Breast epithelium (tissue), 4 donors: ENCODE data around the gene CPLANE1. TPM values are rescaled to one million over a fixed set of nuclear protein-coding genes. Genes with fewer than 3 reads are reported as not detected.
"Not testable (repeated sequence)": the region's sequence is repeated elsewhere in the genome, so short reads cannot be mapped to it uniquely, and the experiment has no call there.

Experiments
- DNase-seq, 2 donors: peaks; one replicate each; pipeline ENCODE4 v3.0.0-alpha.2; 2019; ENCODE audit warnings: low spot score in 2 of 2
- H3K27ac ChIP-seq, 2 donors: fragments of 200-600 bp; sonication (generic) in 1 of 2; one replicate each; pipeline ENCODE4 v1.5.1; 2016 to 2019; ENCODE audit warnings: mild to moderate bottlenecking in 1 of 2
- H3K27me3 ChIP-seq, 2 donors: fragments of 200-600 bp; sonication (generic) in 1 of 2; one replicate each; pipeline versions ENCODE4 v1.5.1 to v1.6.0; 2017 to 2019; ENCODE audit warnings: control low read depth in 1 of 2, mild to moderate bottlenecking in 1 of 2
- H3K36me3 ChIP-seq: fragments of 200-600 bp; one replicate; pipeline ENCODE4 v1.5.1; 2019
- H3K4me1 ChIP-seq, 2 donors: fragments of 200-600 bp; sonication (generic); one replicate each; pipeline ENCODE4 v1.5.1; 2016 to 2019; ENCODE audit warnings: control low read depth in 1 of 2
- H3K4me3 ChIP-seq, 3 donors: fragments of 200-600 bp; sonication (generic); 1 replicate in 2 of 3; 2 replicates in 1 of 3; pipeline ENCODE4 v1.5.1; 2016 to 2019; ENCODE audit warnings: mild to moderate bottlenecking in 3 of 3, moderate library complexity in 2 of 3
- H3K9me3 ChIP-seq, 2 donors: fragments of 200-600 bp; sonication (generic) in 1 of 2; one replicate each; pipeline ENCODE4 v1.5.1; 2016 to 2019; ENCODE audit warnings: control low read depth in 1 of 2
- POLR2A ChIP-seq: fragments of 450-650 bp; IDR thresholded peaks from one replicate; pipeline ENCODE4 v1.6.1; 2016; ENCODE audit warnings: antibody characterized with exemption, mild to moderate bottlenecking, moderate library complexity
- POLR2AphosphoS5 ChIP-seq, 3 donors: sonication (generic); formaldehyde crosslinking; IDR thresholded peaks; one replicate each; pipeline ENCODE4 v1.6.1; 2017; ENCODE audit warnings: antibody characterized with exemption in 3 of 3
- intact Hi-C: fragments of 100-400 bp; cut with DNase I; formaldehyde crosslinking; loops from one replicate; pipeline ENCODE4 v1.15.1; 2023; ENCODE audit warnings: low total_unique reads
- total RNA-seq, 3 donors: library from RNA; depleted of rRNA; stranded (reverse); fragments of >200 nt; gene quantifications; one replicate each; pipeline ENCODE4 v1.1.0, GENCODE V29; 2016
- TF ChIP-seq, protein P1 (sequence below), 3 donors: fragments of 450-650 bp; IDR thresholded peaks; one replicate each; pipeline ENCODE4 v1.5.1; 2016 to 2017; ENCODE audit warnings: antibody characterized with exemption in 3 of 3, mild to moderate bottlenecking in 3 of 3, moderate library complexity in 3 of 3

CPLANE1 gene
- 10 to 100 TPM; 31.0 to 55.5 (median 31.5) TPM for total RNA-seq

DNA sequence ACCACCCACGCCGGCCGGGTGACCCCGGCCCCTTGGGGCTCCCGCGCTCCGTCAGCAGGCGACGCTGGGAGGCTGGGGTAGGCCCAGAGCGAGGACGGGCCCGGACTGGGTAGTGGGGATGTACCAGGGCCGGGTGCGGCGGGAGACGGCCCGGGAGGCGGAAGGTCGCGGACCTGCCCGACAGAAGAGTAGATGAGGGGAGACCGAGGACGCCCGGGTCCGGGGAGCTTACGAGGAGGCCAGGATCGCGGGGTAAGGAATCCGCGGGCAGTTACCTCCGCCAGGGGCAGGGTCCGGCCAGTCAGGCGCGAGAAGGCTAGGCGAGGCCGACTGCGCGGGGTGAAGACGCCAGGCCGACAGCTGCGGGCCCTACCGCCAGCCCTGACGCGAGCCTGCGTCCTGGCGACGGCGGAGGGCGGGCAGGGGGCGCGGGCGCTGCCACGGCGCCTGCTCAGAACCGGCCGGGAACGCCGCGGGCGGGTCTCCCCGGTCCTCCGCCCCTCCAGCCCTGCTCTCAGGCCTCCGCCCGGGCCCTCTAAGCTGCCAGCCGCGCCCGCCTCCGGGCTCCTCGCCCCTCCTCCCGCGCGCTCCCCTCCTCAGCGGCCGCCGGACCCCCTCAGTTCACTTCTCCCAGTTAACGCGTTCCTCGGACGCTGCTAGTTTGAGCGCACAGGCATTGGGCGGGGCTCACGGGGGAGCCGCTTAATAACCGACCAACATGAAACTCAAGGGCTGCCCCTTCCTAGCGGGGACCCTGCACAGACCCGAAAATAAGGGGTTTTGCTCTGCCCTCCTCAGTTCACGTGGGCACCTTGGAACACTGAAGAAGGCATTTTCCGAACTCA is at the start of gene CPLANE1:
Gene CPLANE1, minus strand, starts transcription at position 407 of the 845 bp plus-strand sequence. CDS start 1,678 bp downstream, outside the sequence.
- Histone ChIP-seq H3K27me3 (no peaks in the 10 kb centered on the region), H3K36me3 (no peaks in the 10 kb centered on the region), H3K4me3 (peak within 1 kb of the TSS; percentile 61 to 76 (median 65)), H3K9me3 (peaks cover 3 to 6% of the 10 kb centered on the region in 2 donors), H3K4me1 (peaks cover 0 to 13% of the 10 kb centered on the region in 2 donors), H3K27ac (peak within 1 kb of the TSS; percentile 92 to 95)
- TF ChIP-seq POLR2AphosphoS5 (IDR thresholded peaks at IDR 0.05) (peak; percentile 8 to 43 (median 16)), POLR2A (no peak)
- TF ChIP-seq, protein P1, sequence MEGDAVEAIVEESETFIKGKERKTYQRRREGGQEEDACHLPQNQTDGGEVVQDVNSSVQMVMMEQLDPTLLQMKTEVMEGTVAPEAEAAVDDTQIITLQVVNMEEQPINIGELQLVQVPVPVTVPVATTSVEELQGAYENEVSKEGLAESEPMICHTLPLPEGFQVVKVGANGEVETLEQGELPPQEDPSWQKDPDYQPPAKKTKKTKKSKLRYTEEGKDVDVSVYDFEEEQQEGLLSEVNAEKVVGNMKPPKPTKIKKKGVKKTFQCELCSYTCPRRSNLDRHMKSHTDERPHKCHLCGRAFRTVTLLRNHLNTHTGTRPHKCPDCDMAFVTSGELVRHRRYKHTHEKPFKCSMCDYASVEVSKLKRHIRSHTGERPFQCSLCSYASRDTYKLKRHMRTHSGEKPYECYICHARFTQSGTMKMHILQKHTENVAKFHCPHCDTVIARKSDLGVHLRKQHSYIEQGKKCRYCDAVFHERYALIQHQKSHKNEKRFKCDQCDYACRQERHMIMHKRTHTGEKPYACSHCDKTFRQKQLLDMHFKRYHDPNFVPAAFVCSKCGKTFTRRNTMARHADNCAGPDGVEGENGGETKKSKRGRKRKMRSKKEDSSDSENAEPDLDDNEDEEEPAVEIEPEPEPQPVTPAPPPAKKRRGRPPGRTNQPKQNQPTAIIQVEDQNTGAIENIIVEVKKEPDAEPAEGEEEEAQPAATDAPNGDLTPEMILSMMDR (IDR thresholded peaks at IDR 0.05) = peak in 1 of 3 donors; percentile 12
- intact Hi-C loops = loop anchor here (5.0 kb wide), 1 partner anchor 952 kb away; no protein-coding TSS in a partner anchor
- peak; percentile 35 to 72 for DNase-seq

DNA sequence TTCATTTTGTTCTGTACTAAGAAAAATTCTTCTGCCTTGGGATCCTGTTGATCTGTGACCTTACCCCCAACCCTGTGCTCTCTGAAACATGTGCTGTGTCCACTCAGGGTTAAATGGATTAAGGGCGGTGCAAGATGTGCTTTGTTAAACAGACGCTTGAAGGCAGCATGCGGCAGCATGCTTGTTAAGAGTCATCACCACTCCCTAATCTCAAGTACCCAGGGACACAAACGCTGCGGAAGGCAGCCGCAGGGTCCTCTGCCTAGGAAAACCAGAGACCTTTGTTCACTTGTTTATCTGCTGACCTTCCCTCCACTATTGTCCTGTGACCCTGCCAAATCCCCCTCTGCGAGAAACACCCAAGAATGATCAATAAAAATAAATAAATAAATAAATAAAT is 47.1 kb upstream of the CPLANE1 start:
- DNase-seq, intact Hi-C loops, H3K27me3 ChIP-seq, H3K9me3 ChIP-seq, H3K27ac ChIP-seq, H3K4me3 ChIP-seq, H3K4me1 ChIP-seq: not testable (repeated sequence)
- peaks cover 12% of the 10 kb centered on the region for H3K36me3 ChIP-seq

DNA sequence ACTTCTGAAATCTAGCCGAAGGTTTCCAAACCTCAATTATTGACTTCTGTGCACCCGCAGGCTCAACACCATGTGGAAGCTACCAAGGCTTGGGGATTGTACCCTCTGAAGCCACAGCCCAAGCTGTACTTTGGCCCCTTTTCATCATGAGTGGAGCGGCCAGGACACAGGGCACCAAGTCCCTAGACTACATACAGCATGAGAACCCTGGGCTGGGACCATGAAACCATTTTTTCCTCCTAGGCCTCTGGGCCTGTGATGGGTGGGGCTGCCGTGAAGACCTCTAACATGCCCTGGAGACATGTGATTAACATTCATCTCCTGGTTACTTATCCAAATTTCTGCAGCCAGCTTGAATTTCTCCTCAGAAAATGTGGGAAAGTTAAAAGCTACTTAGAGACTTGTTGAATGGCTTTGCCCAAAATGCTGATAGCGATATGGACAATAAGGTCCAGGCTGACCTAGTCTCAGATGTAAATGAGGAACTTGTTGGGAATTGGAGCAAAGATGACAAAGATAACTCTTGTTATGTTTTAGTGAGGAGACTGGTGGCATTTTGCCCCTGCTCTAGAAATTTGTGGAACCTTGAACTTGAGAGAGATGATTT is 34.1 kb upstream of the CPLANE1 start:
- no peak overlapping the region for H3K4me3 ChIP-seq
- intact Hi-C loops = no loop called here
- no peak for DNase-seq
- H3K4me1 ChIP-seq = no peaks in the 10 kb centered on the region
- H3K9me3 ChIP-seq = peaks cover 26 to 28% of the 10 kb centered on the region in 2 donors
- TF ChIP-seq, protein P1 (IDR thresholded peaks at IDR 0.05) = no peak
- no peak for TF ChIP-seq POLR2AphosphoS5 (IDR thresholded peaks at IDR 0.05)
- no peak for TF ChIP-seq POLR2A
- H3K36me3 ChIP-seq = no peaks in the 10 kb centered on the region
- no peak overlapping the region for H3K27ac ChIP-seq
- no peaks in the 10 kb centered on the region for H3K27me3 ChIP-seq

DNA sequence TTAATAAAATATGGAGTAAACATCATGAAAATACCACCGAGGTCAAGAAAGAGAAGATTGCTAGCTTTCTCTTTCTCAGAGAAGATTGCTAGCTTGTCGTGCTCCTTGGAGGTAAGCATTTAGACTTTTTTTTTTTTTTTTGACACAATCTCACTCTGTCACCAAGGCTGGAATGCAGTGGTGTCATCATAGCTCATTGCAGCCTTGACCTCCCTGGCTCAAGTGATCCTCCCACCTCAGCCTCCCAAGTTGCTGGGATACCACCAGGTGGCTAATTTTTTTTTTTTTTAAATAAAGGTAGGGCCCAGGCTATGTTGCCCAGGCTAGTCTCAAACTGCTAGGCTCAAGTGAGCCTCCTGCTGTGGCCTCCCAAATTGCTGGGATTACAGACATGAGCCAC is 26.3 kb upstream of the CPLANE1 start:
- H3K4me1 ChIP-seq = no peaks in the 10 kb centered on the region
- TF ChIP-seq POLR2A = no peak
- TF ChIP-seq, protein P1 (IDR thresholded peaks at IDR 0.05) = no peak
- TF ChIP-seq POLR2AphosphoS5 (IDR thresholded peaks at IDR 0.05) = no peak
- H3K9me3 ChIP-seq = peaks cover 11 to 13% of the 10 kb centered on the region in 2 donors
- H3K27me3 ChIP-seq = no peaks in the 10 kb centered on the region
- DNase-seq = no peak
- intact Hi-C loops = no loop called here
- no peak overlapping the region for H3K27ac ChIP-seq
- no peak overlapping the region for H3K4me3 ChIP-seq
- no peaks in the 10 kb centered on the region for H3K36me3 ChIP-seq

DNA sequence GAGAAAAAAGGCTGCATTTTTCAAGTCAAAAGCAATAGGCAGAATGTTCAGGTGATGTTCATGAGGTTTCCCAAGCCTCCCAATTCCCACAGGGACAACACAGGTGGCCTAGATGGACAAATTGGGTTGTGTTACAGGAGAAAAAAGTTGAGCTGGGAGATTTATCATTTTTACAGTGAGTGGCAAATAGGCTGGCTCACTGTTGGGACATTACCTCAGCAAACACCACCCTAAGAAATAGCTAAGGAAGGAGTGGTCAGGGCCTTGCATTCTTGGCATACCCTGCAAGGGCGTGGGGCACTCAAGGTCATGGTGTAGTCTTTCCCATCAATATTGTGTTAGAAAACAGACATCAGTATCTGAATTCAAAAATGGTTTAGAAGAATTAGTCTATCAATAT is 23.3 kb upstream of the CPLANE1 start:
- Histone ChIP-seq H3K27ac (no peak overlapping the region), H3K36me3 (no peaks in the 10 kb centered on the region), H3K4me3 (no peak overlapping the region), H3K27me3 (no peaks in the 10 kb centered on the region), H3K4me1 (no peaks in the 10 kb centered on the region), H3K9me3 (peaks cover 10 to 12% of the 10 kb centered on the region in 2 donors)
- TF ChIP-seq, protein P1 (IDR thresholded peaks at IDR 0.05) = no peak
- TF ChIP-seq POLR2AphosphoS5 (IDR thresholded peaks at IDR 0.05) (no peak), POLR2A (no peak)
- no peak for DNase-seq
- intact Hi-C loops = no loop called here

DNA sequence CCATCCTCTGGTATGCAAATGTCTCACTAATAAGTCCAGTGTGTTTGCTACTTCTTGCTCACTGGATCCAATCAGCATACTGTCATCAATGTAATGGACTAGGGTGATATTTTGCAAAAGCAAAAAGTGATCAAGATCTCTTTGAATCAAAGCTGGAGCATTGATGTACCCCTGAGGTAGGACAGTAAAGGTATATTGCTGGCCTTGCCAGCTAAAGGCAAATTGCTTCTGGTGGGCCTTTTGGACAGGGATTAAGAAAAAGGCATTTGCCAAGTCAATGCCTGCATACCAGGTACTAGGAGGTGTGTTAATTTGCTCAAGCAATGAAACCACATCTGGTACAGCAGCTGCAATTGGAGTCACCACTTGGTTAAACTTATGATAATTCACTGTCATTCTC is 18.9 kb upstream of the CPLANE1 start:
- H3K9me3 ChIP-seq = peaks cover 10 to 12% of the 10 kb centered on the region in 2 donors
- H3K36me3 ChIP-seq, DNase-seq, H3K27me3 ChIP-seq, H3K27ac ChIP-seq, intact Hi-C loops, H3K4me3 ChIP-seq, H3K4me1 ChIP-seq: not testable (repeated sequence)
